Measurements from ENCODE around the gene ARHGAP22. TPM values are rescaled to one million over a fixed set of nuclear protein-coding genes. Genes with fewer than 3 reads are reported as not detected.

The ARHGAP22 gene
- polyA plus RNA-seq, 3 donors, result 1.5 to 7.8 (median 1.9) TPM

- no peak for TF ChIP-seq CTCF (IDR thresholded peaks at IDR 0.05)
- Histone ChIP-seq H3K79me2 (ENCODE audit: insufficient read depth, low read length) (no peaks in the 10 kb centered on the region), H3K4me3 (replicated peaks in 1 of 3; ENCODE audit: low read depth in 2 of 3, low read length in 3 of 3) (no peak overlapping the region), H3K27ac (ENCODE audit: low read depth in 1 of 2, low read length in 2 of 2) (no peak overlapping the region), H3K27me3 (ENCODE audit: control insufficient read depth in 2 of 2, insufficient read depth in 2 of 2, low read length in 2 of 2) (peaks cover 29% of the 10 kb centered on the region in 2 donors), H3K9me3 (replicated peaks in 1 of 2; ENCODE audit: control insufficient read depth in 1 of 2, insufficient read depth in 1 of 2, low read length in 2 of 2) (no peaks in the 10 kb centered on the region), H3K9ac (ENCODE audit: insufficient read depth, low read length, poor library complexity, severe bottlenecking) (no peak overlapping the region), H2AFZ (ENCODE audit: insufficient read depth, low read depth, low read length, poor library complexity, severe bottlenecking) (no peak overlapping the region), H3K4me1 (ENCODE audit: control insufficient read depth in 1 of 2, insufficient read depth in 2 of 2, low read length in 2 of 2) (peaks cover 3 to 9% of the 10 kb centered on the region in 2 donors), H3K4me2 (replicated peaks; ENCODE audit: extremely low read depth, low read length, poor library complexity, severe bottlenecking) (no peak overlapping the region), H4K20me1 (ENCODE audit: insufficient read depth, low read length) (peaks cover 9% of the 10 kb centered on the region), H3K36me3 (replicated peaks in 1 of 2; ENCODE audit: control insufficient read depth in 1 of 2, insufficient read depth in 2 of 2, low read length in 2 of 2) (no peaks in the 10 kb centered on the region)
- no peaks in the 10 kb centered on the region for H3K36me3 Mint-ChIP-seq
- H3K27ac Mint-ChIP-seq, result peak overlapping the region in 1 of 7 donors; percentile 0
- H3K9me3 Mint-ChIP-seq, result peaks cover 0 to 5% (median 3%) of the 10 kb centered on the region in 7 donors
- no peak overlapping the region for H3K4me3 Mint-ChIP-seq
- 97% methylated on average over 2 of the region's 2 CpGs for WGBS (ENCODE audit: insufficient coverage)
- H3K4me1 Mint-ChIP-seq, result peaks cover 3% of the 10 kb centered on the region
- intact Hi-C loops (cut with micrococcal nuclease), result no loop called here
- peaks cover 34 to 44% (median 37%) of the 10 kb centered on the region in 3 donors for H3K27me3 Mint-ChIP-seq (ENCODE audit: low read depth in 3 of 3)
- no peak for DNase-seq
These were observed 77.9 kb downstream of the ARHGAP22 start for GRCh38 chr10:48526846-48527505.

DNA sequence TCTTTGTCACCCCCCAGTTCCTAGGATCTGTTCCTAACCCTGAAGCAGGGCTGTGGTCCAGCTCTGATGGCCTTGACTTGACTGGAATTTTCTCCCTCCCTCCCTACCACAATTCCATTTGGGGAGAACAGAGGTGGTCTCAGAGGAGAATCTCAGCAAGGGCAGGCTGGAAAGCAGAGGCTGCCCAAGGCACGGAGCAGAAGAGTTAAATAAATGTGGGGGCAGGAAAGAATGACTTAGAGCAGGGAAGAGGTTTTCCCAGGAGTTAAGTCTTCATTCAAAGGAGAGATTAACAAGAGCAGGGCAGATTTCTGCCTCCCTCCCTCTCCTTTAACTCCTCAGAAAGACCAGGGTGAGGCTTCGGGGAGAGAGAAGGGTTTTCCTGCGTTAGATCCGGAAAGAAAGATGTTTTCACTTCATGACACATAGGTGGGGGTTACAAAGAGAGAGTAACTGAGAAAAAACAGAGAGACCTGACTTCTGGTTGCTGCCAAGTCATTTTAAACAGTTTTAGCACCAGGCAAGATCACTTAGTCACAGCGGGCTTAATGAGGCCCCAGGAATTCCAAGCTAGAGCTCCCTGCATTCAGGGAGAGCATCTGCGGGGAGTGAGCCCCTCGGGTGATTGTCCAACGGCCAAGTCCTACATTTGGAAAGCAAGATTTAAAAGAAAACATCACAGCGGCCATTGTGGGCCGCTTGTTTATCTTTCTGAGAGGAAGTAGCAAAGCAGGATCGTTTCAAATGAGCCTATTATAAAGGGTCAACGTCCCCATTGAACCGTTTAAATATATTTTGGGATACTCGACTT, 78.7 kb downstream of the ARHGAP22 start:
- Histone ChIP-seq H3K27ac (ENCODE audit: low read depth in 1 of 2, low read length in 2 of 2) (no peak overlapping the region), H3K36me3 (replicated peaks in 1 of 2; ENCODE audit: control insufficient read depth in 1 of 2, insufficient read depth in 2 of 2, low read length in 2 of 2) (no peaks in the 10 kb centered on the region), H4K20me1 (ENCODE audit: insufficient read depth, low read length) (peaks cover 9% of the 10 kb centered on the region), H3K27me3 (ENCODE audit: control insufficient read depth in 2 of 2, insufficient read depth in 2 of 2, low read length in 2 of 2) (peaks cover 29 to 33% of the 10 kb centered on the region in 2 donors), H3K4me2 (replicated peaks; ENCODE audit: extremely low read depth, low read length, poor library complexity, severe bottlenecking) (no peak overlapping the region), H3K9me3 (replicated peaks in 1 of 2; ENCODE audit: control insufficient read depth in 1 of 2, insufficient read depth in 1 of 2, low read length in 2 of 2) (no peaks in the 10 kb centered on the region), H3K9ac (ENCODE audit: insufficient read depth, low read length, poor library complexity, severe bottlenecking) (no peak overlapping the region), H3K4me3 (replicated peaks in 1 of 3; ENCODE audit: low read depth in 2 of 3, low read length in 3 of 3) (no peak overlapping the region), H3K79me2 (ENCODE audit: insufficient read depth, low read length) (no peaks in the 10 kb centered on the region), H2AFZ (ENCODE audit: insufficient read depth, low read depth, low read length, poor library complexity, severe bottlenecking) (no peak overlapping the region), H3K4me1 (ENCODE audit: control insufficient read depth in 1 of 2, insufficient read depth in 2 of 2, low read length in 2 of 2) (peaks cover 3 to 9% of the 10 kb centered on the region in 2 donors)
- DNase-seq, result no peak
- no peak overlapping the region for H3K27ac Mint-ChIP-seq
- H3K36me3 Mint-ChIP-seq, result no peaks in the 10 kb centered on the region
- WGBS (ENCODE audit: insufficient coverage), result 90% methylated on average over 6 of the region's 14 CpGs
- peaks cover 36 to 47% (median 40%) of the 10 kb centered on the region in 3 donors for H3K27me3 Mint-ChIP-seq (ENCODE audit: low read depth in 3 of 3)
- H3K9me3 Mint-ChIP-seq, result peaks cover 0 to 5% (median 3%) of the 10 kb centered on the region in 7 donors
- no peak for TF ChIP-seq CTCF (IDR thresholded peaks at IDR 0.05)
- intact Hi-C loops (cut with micrococcal nuclease), result no loop called here
- H3K4me1 Mint-ChIP-seq, result peaks cover 3% of the 10 kb centered on the region
- peak overlapping the region in 1 of 2 donors; percentile 3 for H3K4me3 Mint-ChIP-seq

Data from CD14-positive monocyte (primary cell).